AML-193 (cell line): ENCODE results near the gene KDM4C.

Source experiments
- DNase-seq, 2 experiments: peaks; one replicate each; lab custom pipeline; 2025; lab: John Stamatoyannopoulos, UW

The KDM4C gene

GRCh38 chr9:6869081-6869948, 111.5 kb downstream of the KDM4C start:
- DNase-seq = no peak

DNA sequence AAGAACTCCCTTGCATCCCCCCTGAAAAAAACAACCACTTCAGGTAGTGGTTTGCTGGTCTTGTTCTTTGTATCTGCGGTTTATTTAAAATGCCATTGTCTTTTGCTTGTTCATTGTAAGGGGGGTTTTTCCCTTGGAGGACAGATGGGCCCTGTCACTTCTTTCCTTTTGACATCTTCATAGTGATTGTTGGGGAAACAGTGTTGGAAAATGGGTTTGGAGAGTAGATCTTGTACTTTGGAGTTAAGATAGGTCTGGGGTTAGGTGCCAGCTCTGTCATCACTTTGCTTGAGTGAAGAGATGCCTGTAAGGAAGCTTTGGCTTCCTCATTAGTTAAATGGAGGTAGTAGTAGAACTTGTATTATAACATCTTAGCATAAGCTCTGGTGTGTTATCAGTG, 112.4 kb downstream of the KDM4C start:
- no peak for DNase-seq

DNA sequence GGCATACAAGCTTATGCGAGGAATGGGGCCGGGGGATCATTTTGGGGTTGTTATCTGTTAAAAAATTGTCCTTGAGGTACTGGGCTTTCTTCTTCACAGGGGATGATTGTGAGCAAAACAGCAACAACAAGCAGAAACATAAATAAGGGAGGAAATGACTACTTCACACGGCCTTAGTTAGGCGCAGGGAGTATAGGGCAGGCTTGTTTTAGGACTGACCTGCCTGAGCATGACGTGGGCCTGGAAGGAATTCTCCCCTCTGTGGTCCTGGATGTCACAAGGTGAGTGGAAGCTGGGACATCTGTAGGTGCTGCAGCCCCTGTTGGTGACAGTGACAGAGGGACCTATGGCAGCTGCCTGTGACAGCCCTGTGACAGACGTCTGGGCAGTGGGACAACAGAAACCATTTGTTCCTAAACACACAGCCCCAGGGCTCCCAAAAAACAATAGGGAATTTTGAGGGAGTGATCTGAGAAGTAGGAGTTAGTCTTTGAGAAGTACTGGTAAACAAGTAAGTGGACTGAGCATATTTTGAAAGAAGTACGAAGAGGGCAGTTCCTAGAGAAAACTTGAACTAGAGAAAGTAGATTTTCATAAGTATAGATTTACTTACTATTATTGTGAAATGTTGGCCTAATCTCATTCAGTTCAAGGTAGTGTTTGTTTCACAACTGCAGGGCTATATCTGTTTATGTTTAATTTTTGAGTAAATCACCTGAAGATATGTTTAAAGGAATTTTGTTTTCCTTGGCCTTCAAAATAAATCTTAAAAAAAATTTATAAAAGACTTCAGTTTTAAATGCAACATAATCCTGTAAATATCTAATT, 113.1 kb downstream of the KDM4C start:
- DNase-seq = no peak

- no peak for DNase-seq
Measured at GRCh38 chr9:6873857-6874256, 116.1 kb downstream of the KDM4C start.

DNA sequence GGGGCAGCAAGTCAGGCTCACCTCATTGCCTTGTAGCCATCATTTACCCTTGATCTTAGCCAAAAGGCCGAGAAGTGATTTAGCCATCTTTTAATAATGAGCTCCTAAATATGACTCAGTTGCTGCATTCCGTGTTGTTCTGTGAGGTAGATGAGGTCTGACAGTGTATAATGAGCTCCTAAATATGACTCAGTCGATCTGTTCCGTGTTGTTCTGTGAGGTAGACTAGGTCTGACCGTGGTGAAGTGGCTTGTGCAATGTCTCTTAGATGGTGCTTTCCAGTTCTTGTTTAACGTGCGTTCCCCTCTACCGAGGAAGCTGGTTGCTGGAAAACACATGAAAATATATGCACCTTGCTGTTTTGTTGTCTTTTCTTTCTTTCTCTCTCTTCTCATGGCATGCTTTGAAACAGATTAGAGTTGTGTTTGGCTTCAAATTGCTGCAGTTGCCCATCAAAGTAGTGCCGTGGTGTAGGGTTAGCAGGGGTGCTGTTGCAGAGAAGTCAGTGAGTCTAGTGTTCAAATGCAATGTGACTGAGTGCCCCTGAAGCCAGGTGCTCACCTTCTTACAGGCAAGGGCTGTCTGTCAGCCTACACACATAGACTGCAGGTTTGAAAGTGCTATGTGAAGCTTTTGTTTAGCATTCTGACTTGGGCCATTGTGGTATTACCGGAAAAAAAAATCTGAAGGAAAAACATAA, 118.6 kb downstream of the KDM4C start:
- DNase-seq = no peak

GRCh38 chr9:6877671-6878161, 119.9 kb downstream of the KDM4C start:
- no peak for DNase-seq

- no peak for DNase-seq
Measured at GRCh38 chr9:6880626-6881025, 122.9 kb downstream of the KDM4C start.

- no peak for DNase-seq
Measured at GRCh38 chr9:6884101-6884500, 126.3 kb downstream of the KDM4C start.

- no peak for DNase-seq
Measured at GRCh38 chr9:6884990-6885389, 127.2 kb downstream of the KDM4C start.

DNA sequence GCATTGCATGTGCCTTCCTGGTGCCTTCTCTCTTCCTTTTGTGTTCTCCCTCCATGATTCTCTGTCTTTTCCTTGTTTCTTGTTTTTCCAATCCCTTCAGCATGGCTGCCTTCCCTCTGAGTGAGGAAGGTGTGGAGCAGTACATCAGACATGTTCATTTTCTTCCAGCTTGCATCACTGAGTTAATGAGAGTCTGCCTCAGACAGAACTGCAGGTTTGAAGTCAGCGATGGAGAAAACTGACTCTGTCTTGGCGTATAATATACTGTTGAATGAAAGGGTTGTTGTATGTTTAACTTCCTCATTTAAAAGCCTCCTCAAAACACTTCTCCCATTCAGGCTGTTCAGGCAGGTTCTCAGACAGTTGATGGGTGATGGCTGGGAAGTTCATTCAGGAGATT, 129.3 kb downstream of the KDM4C start:
- no peak for DNase-seq

DNA sequence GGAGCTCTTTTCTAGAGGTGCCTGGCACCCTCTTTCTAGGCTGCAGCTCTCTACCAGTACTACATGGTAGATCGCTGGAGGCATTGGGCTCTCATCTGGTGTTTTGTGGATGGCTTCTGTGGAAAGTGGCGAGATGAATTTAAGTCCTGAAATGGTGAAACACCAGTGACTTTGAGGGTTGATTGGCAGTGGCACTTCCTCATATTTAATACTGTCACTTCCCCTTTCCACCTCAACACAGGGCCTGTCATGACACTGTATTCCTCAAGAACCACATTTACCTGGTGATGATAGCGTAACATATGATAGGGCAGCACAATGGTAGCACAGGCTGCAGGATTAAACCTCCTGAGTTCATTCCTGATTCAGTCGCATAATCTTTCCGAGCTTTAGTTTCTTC, 132.1 kb downstream of the KDM4C start:
- DNase-seq = peak; percentile 60 to 65

DNA sequence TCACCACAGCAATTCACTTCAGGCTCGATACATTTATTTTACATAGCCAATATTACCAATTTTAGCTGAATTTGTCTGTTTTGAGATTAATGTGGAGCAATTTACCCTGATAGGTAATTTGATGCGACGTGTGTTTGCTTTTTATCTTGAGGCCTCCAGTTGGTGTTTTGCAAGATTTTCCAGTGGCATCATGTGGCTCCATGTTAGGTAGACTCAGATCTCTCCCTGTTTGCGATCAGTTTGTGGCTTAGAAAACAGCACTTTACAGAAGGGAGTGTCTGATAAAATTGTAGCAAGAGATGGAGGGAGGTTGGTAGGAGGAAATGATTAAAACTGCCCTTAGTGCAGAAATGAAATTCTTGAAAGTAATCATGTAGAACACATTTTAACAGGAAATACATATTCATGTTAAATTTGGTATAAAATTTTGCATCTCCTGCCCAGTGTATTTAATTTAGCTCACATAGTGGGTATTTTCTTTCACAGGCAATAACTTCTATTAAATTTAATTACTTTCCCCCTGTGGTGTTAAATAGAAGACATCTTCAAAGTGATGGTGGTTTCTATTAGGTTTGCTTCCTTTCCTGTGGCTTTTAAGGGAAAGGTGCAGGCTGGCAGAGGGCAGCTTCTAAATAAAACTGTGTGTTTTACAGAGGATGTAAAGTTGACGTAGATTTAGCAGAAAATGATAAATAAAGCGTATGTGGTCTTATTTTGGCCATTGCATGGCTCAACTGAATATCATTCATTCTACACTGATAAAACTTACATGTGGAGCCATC, 135.8 kb downstream of the KDM4C start:
- no peak for DNase-seq

GRCh38 chr9:6894135-6894534, 136.4 kb downstream of the KDM4C start:
- DNase-seq = no peak

DNA sequence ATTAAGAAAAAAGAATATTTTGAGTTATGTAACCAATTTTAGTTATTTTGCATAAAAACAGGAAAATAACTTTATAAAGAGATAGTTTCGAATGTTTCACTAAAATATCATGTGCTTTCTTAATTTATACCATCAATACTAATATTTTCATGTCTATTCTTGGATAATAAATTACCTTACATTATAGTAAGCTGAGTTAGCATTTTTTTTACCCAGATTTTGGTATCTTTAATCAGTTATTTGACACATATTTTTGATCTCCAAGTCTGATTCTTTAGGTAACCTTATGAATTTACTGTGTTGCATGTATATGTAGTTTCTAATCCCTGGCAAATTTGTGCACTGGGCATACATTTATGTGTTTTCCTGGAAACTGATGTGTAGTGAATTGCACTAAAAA, 138.0 kb downstream of the KDM4C start:
- no peak for DNase-seq

GRCh38 chr9:6896562-6896961, 138.8 kb downstream of the KDM4C start:
- DNase-seq = no peak

- DNase-seq = no peak
Measured at GRCh38 chr9:6897207-6897822, 139.5 kb downstream of the KDM4C start.

DNA sequence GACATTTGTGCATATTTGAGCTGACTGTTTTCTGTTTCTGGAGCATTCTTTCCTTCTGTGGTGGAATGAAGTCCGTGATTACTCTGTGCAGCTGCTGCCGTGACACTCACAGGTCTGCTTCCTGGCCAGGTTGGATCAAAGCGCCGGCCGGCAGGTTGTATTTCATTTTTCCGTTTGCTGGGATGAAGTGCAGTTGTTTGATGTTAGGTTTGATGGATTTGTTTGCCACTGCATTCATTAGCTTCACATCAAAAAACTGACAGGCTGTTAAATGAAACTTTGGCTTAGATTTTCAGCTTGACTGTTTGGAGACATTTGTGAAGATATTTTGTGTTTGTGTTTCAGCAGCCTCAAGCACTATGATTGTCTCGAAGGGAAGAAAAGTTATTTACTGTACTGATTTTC, 140.1 kb downstream of the KDM4C start:
- DNase-seq = no peak

- DNase-seq = no peak
Measured at GRCh38 chr9:6899274-6899673, 141.5 kb downstream of the KDM4C start.

DNA sequence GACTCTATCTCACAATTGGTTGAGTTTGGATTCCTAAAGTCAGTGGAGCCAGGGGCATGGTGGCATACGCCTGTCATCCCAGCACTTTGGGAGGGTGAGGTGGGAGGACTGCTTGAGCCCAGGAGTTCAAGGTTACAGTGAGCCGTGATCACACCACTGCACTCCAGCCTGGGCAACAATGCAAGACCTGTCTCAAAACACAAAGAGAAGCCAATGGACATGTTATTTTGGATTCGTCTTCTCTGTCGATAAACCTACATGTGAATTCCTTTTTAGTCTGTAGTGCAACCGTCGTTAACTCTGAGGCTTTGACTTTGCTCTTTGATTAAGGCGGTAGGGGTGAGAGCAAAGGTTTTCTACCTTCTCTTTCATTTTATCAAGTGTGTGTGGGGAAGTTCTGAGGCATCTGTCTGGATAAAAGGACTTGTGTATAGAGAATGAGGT, 142.7 kb downstream of the KDM4C start:
- no peak for DNase-seq

GRCh38 chr9:6901180-6901579, 143.4 kb downstream of the KDM4C start:
- no peak for DNase-seq

GRCh38 chr9:6902423-6902822, 144.7 kb downstream of the KDM4C start:
- DNase-seq = no peak
